H9 (cell line): Measurements from ENCODE around the gene SNX27. TPM values are rescaled to one million over a fixed set of nuclear protein-coding genes. Genes with fewer than 3 reads are reported as not detected.

Source experiments
- DNase-seq: peaks from one replicate; pipeline ENCODE4 v3.0.0-alpha.2; 2017
- H2AFZ ChIP-seq: one replicate; pipeline ENCODE4 v1.6.1; 2013; ENCODE audit warnings: mild to moderate bottlenecking, low read length, control low read depth, moderate library complexity
- H2AK5ac ChIP-seq: 2 replicates; pipeline ENCODE4 v1.6.1; 2013; ENCODE audit warnings: low read length, control low read depth, mixed read lengths; ENCODE audit not compliant: insufficient read length
- H2BK120ac ChIP-seq: one replicate; pipeline ENCODE4 v1.6.1; 2013; ENCODE audit warnings: low read depth, mild to moderate bottlenecking, low read length, control low read depth, inconsistent platforms; ENCODE audit not compliant: poor library complexity, severe bottlenecking
- H2BK12ac ChIP-seq: 2 replicates; pipeline ENCODE4 v1.6.1; 2013; ENCODE audit warnings: low read length, control low read depth, mixed read lengths, low read depth; ENCODE audit not compliant: insufficient read length
- H2BK15ac ChIP-seq: 2 replicates; pipeline ENCODE4 v1.6.1; 2013; ENCODE audit warnings: low read depth, low read length, control low read depth
- H2BK20ac ChIP-seq: one replicate; pipeline ENCODE4 v1.6.1; 2013; ENCODE audit warnings: low read depth, mild to moderate bottlenecking, low read length, control low read depth, inconsistent platforms; ENCODE audit not compliant: poor library complexity, severe bottlenecking
- H2BK5ac ChIP-seq: 2 replicates; pipeline ENCODE4 v1.6.1; 2013; ENCODE audit warnings: low read length, control low read depth, mixed read lengths; ENCODE audit not compliant: insufficient read length
- H3K14ac ChIP-seq: 2 replicates; pipeline ENCODE4 v1.6.1; 2013; ENCODE audit warnings: low read length, control low read depth; ENCODE audit not compliant: insufficient read depth
- H3K18ac ChIP-seq: 2 replicates; pipeline ENCODE4 v1.6.1; 2013; ENCODE audit warnings: low read depth, mild to moderate bottlenecking, mixed read lengths, low read length, control low read depth; ENCODE audit not compliant: insufficient read length
- H3K23ac ChIP-seq: 2 replicates; pipeline ENCODE4 v1.6.1; 2013; ENCODE audit warnings: low read length, control low read depth, mixed read lengths, low read depth; ENCODE audit not compliant: insufficient read length
- H3K23me2 ChIP-seq: 2 replicates; pipeline ENCODE4 v1.6.1; 2013; ENCODE audit warnings: low read depth, mild to moderate bottlenecking, mixed read lengths, low read length, control low read depth; ENCODE audit not compliant: insufficient read length, poor library complexity, severe bottlenecking
- H3K27ac ChIP-seq: 2 replicates; pipeline ENCODE4 v1.5.1; 2013; ENCODE audit warnings: low read length, control low read depth, mixed read lengths, low read depth; ENCODE audit not compliant: insufficient read length
- H3K27me3 ChIP-seq: 2 replicates; pipeline ENCODE4 v1.6.1; 2013; ENCODE audit warnings: low read length, control low read depth, inconsistent platforms; ENCODE audit not compliant: insufficient read depth
- H3K4ac ChIP-seq: 2 replicates; pipeline ENCODE4 v1.6.1; 2013; ENCODE audit warnings: low read depth, mild to moderate bottlenecking, control low read depth, inconsistent platforms, low read length, moderate library complexity
- H3K4me1 ChIP-seq: 2 replicates; pipeline ENCODE4 v1.6.1; 2013; ENCODE audit warnings: low read length, control low read depth, inconsistent platforms; ENCODE audit not compliant: insufficient read depth
- H3K4me2 ChIP-seq: 2 replicates; pipeline ENCODE4 v1.6.1; 2013; ENCODE audit warnings: low read length, control low read depth, mixed read lengths; ENCODE audit not compliant: insufficient read length, insufficient read depth
- H3K56ac ChIP-seq: 2 replicates; pipeline ENCODE4 v1.6.1; 2013; ENCODE audit warnings: low read depth, mild to moderate bottlenecking, mixed read lengths, low read length, control low read depth; ENCODE audit not compliant: insufficient read length
- H3K79me1 ChIP-seq: 2 replicates; pipeline ENCODE4 v1.6.1; 2013; ENCODE audit warnings: low read depth, mild to moderate bottlenecking, moderate library complexity, low read length, control low read depth, inconsistent platforms; ENCODE audit not compliant: insufficient read depth, poor library complexity, severe bottlenecking
- H3K79me2 ChIP-seq: 2 replicates; pipeline ENCODE4 v1.6.1; 2013; ENCODE audit warnings: low read length, control low read depth, inconsistent platforms; ENCODE audit not compliant: insufficient read depth
- H3K9ac ChIP-seq: 2 replicates; pipeline ENCODE4 v1.6.1; 2013; ENCODE audit warnings: low read length, control low read depth, mixed read lengths; ENCODE audit not compliant: insufficient read length; ENCODE audit errors: extremely low read depth
- H3K9me3 ChIP-seq: one replicate; pipeline ENCODE4 v1.6.1; 2013; ENCODE audit warnings: low read depth, low read length, inconsistent platforms; ENCODE audit not compliant: control insufficient read depth
- H3T11ph ChIP-seq: one replicate; pipeline ENCODE4 v1.6.1; 2013; ENCODE audit warnings: mild to moderate bottlenecking, low read length, control low read depth, inconsistent platforms
- H4K20me1 ChIP-seq: one replicate; pipeline ENCODE4 v1.6.1; 2013; ENCODE audit not compliant: control insufficient read depth, insufficient read length, insufficient read depth
- H4K5ac ChIP-seq: 2 replicates; pipeline ENCODE4 v1.6.1; 2013; ENCODE audit warnings: low read depth, mild to moderate bottlenecking, mixed read lengths, low read length, control low read depth; ENCODE audit not compliant: insufficient read length
- H4K8ac ChIP-seq: replicated peaks from 2 replicates; pipeline ENCODE4 v1.6.1; 2013; ENCODE audit warnings: low read length, control low read depth, mixed read lengths, low read depth; ENCODE audit not compliant: insufficient read length
- H4K91ac ChIP-seq: 2 replicates; pipeline ENCODE4 v1.6.1; 2013; ENCODE audit warnings: low read depth, mild to moderate bottlenecking, moderate library complexity, mixed read lengths, low read length, control low read depth; ENCODE audit not compliant: insufficient read length
- H3K27ac Mint-ChIP-seq, 3 experiments: 2 replicates in 2 of 3; 3 replicates in 1 of 3; pipeline ENCODE4 v1.8.0; 2020 to 2021; ENCODE audit warnings: mixed read lengths in 3 of 3, mild to moderate bottlenecking in 1 of 3, moderate library complexity in 1 of 3
- H3K27me3 Mint-ChIP-seq: 2 replicates; pipeline ENCODE4 v1.8.0; 2021; ENCODE audit warnings: low read depth, mild to moderate bottlenecking, moderate library complexity, mixed read lengths
- H3K36me3 Mint-ChIP-seq, 3 experiments: 2 replicates in 2 of 3; 3 replicates in 1 of 3; pipeline ENCODE4 v1.8.0; 2020 to 2021; ENCODE audit warnings: low read depth in 3 of 3, mixed read lengths in 3 of 3; ENCODE audit not compliant: insufficient read depth in 1 of 3
- H3K4me1 Mint-ChIP-seq, 2 experiments: 2 replicates each; pipeline ENCODE4 v1.8.0; 2020; ENCODE audit warnings: mixed read lengths in 2 of 2
- H3K4me3 Mint-ChIP-seq, 2 experiments: 2 replicates in 1 of 2; 3 replicates in 1 of 2; pipeline ENCODE4 v1.8.0; 2020 to 2021; ENCODE audit warnings: mild to moderate bottlenecking in 2 of 2, mixed read lengths in 2 of 2, moderate library complexity in 1 of 2
- H3K9me3 Mint-ChIP-seq, 2 experiments: 2 replicates in 1 of 2; 3 replicates in 1 of 2; pipeline ENCODE4 v1.8.0; 2020; ENCODE audit warnings: mild to moderate bottlenecking in 2 of 2, mixed read lengths in 2 of 2, moderate library complexity in 1 of 2
- CTCF ChIP-seq: fragments of 200-600 bp; sonication (generic); conservative IDR thresholded peaks from 3 replicates; pipeline ENCODE4 v1.8.0; 2021; ENCODE audit warnings: antibody characterized with exemption, mild to moderate bottlenecking
- WGBS: extraction: QIAGEN DNeasy Blood & Tissue Kit; methylation state at CpG from one replicate; pipeline ENCODE4 v1.1.7; 2013; ENCODE audit warnings: missing lambda C conversion rate, low lambda C conversion rate, mixed read lengths; ENCODE audit not compliant: insufficient read length; ENCODE audit errors: extremely low coverage; 5-methylcytosine and 5-hydroxymethylcytosine counted together
- total RNA-seq: library from RNA; stranded (reverse); gene quantifications from 2 replicates; pipeline ENCODE4 v1.2.1, GENCODE V29; 2021

Gene SNX27
- total RNA-seq, 1 experiment from 2014 or later: 48.9 TPM

- Histone ChIP-seq H3K9ac (no peak overlapping the region), H2BK120ac (no peak overlapping the region), H2BK15ac (no peak overlapping the region), H3K23me2 (no peaks in the 10 kb centered on the region), H2AFZ (no peak overlapping the region), H3K56ac (no peak overlapping the region), H3K23ac (no peak overlapping the region), H3K4ac (no peak overlapping the region), H2BK12ac (no peak overlapping the region), H3K27ac (no peak overlapping the region), H4K5ac (no peak overlapping the region), H3K27me3 (no peaks in the 10 kb centered on the region), H2AK5ac (no peak overlapping the region), H3K79me2 (no peaks in the 10 kb centered on the region), H3K79me1 (no peaks in the 10 kb centered on the region), H2BK5ac (no peak overlapping the region), H3K4me1 (no peaks in the 10 kb centered on the region), H3K14ac (no peak overlapping the region), H3K18ac (no peak overlapping the region), H4K20me1 (no peaks in the 10 kb centered on the region), H4K8ac (no peak overlapping the region), H3K4me2 (no peak overlapping the region), H2BK20ac (no peak overlapping the region), H3K9me3 (no peaks in the 10 kb centered on the region), H4K91ac (no peak overlapping the region), H3T11ph (no peak overlapping the region)
- Mint-ChIP-seq H3K4me3 (no peak overlapping the region), H3K9me3 (no peaks in the 10 kb centered on the region), H3K27me3 (peaks cover 3% of the 10 kb centered on the region; the same call in 1 of the 2 replicates), H3K36me3 (no peaks in the 10 kb centered on the region), H3K27ac (no peak overlapping the region), H3K4me1 (peaks cover 11 to 20% of the 10 kb centered on the region in 2 experiments)
- DNase-seq: no peak
- TF ChIP-seq CTCF: no peak
- no CpG with 5 or more reads among the region's 15 CpGs for WGBS
Measured at GRCh38 chr1:151708891-151709290, 97.0 kb downstream of the SNX27 start.
